Mucosa of descending colon (tissue), 3 donors: ENCODE results near the gene SNRPD3. TPM values are rescaled to one million over a fixed set of nuclear protein-coding genes. Genes with fewer than 3 reads are reported as not detected.

Source experiments
- total RNA-seq, 3 donors: library from RNA; stranded (reverse); fragmentation: NEBNext Ultra II Directional in 2 of 3; extraction: Animal tissue kit (Norgen Biotek cat#: 25700) in 2 of 3; gene quantifications; one replicate each; pipeline versions ENCODE4 v1.2.1 to v1.2.4, GENCODE V29; 2021 to 2023
- donor health status: DM: no; HTN: no; CAD: no; lungs with moderate emphysema.
- donor health status: DM: no; HTN: no; CAD: no.
- donor health status: DM: no; HTN: yes; CAD: no.

The SNRPD3 gene
- total RNA-seq, 3 donors from 2014 or later, result 56.6 to 77.6 (median 77.2) TPM

Other genes starting within 250 kb of the SNRPD3 start
- gene ADORA2A, start 128.4 kb upstream of the SNRPD3 start, total RNA-seq, result 1 to 10 TPM; 2.1 to 4.0 (median 3.6) TPM
- gene UPB1, start 60.7 kb upstream of the SNRPD3 start, total RNA-seq, result under 1 TPM; 0.16 to 0.20 (median 0.19) TPM
- gene GUCD1, start 861 bp upstream of the SNRPD3 start, total RNA-seq, result 100 to 1,000 TPM; 188 to 243 (median 242) TPM
- gene LRRC75B, start 37.1 kb downstream of the SNRPD3 start, total RNA-seq, result 10 to 100 TPM in 2 of 3 donors, 1 to 10 TPM in 1; 7.5 to 15.7 (median 15.7) TPM
- gene GGT1, start 47.2 kb downstream of the SNRPD3 start, total RNA-seq, result 100 to 1,000 TPM in 1 of 3 donors, 10 to 100 TPM in 2; 10.9 to 124 (median 57.2) TPM
- not detected for gene PIWIL3, start 218.7 kb downstream of the SNRPD3 start, total RNA-seq